A549 treated with ZK216348 at 1 μM for 4 hours (cell line): Measurements from ENCODE around the gene NMRK2. TPM values are rescaled to one million over a fixed set of nuclear protein-coding genes. Genes with fewer than 3 reads are reported as not detected.

Source experiments
- total RNA-seq: library from RNA; stranded (reverse); fragments of 200-300 nt; extraction: Qiagen RNA extraction; gene quantifications from 5 replicates; pipeline ENCODE4 v1.2.3, GENCODE V29; 2022; ENCODE audit warnings: low read depth

NMRK2 gene, protein sequence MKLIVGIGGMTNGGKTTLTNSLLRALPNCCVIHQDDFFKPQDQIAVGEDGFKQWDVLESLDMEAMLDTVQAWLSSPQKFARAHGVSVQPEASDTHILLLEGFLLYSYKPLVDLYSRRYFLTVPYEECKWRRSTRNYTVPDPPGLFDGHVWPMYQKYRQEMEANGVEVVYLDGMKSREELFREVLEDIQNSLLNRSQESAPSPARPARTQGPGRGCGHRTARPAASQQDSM
- total RNA-seq = not detected in 5 replicates

DNA sequence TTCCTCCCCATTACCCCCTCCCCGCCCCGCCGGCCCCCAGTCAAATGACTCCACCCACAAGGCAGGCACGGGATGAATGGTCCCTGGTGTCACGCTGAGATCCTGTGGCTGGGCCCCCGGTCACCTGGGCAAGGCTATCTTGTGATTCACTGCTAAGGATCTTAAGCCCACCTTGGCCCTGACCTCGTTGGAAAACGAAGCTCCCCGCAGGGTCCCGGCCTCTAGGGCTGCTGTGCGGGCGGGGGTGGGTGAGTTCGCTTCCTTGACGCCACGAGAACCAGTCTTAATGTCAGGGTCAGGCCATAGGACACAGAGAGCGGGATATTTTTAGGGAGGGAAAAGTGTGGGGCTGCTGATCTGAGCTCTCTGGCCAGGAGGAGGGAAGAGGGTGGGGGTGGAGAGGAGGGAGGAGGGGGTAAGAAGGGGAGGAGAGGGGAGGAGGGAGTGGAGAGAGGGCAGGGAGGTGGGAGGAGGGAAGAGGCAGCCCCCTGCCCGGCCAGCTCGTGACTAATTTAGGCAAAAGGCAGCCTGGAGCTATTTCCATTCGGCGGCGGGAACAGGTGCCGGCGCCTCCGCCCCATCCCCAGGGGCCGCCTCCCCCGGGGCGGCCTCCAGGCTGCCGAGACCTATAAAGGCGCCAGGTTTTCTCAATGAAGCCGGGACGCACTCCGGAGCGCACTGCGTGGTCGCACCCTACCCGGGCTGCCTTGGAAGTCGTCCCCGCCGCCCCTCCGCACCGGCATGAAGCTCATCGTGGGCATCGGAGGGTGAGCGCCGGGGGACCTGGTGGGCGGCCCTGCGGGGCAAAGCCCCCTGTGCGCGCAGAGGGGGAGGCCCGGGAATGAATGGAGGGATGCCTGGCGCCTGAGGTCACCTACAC, at the start of gene NMRK2:
Gene NMRK2 (plus strand): TSS at position 139 of the 880 bp plus-strand sequence. CDS start 603 bp downstream, at position 742.

DNA sequence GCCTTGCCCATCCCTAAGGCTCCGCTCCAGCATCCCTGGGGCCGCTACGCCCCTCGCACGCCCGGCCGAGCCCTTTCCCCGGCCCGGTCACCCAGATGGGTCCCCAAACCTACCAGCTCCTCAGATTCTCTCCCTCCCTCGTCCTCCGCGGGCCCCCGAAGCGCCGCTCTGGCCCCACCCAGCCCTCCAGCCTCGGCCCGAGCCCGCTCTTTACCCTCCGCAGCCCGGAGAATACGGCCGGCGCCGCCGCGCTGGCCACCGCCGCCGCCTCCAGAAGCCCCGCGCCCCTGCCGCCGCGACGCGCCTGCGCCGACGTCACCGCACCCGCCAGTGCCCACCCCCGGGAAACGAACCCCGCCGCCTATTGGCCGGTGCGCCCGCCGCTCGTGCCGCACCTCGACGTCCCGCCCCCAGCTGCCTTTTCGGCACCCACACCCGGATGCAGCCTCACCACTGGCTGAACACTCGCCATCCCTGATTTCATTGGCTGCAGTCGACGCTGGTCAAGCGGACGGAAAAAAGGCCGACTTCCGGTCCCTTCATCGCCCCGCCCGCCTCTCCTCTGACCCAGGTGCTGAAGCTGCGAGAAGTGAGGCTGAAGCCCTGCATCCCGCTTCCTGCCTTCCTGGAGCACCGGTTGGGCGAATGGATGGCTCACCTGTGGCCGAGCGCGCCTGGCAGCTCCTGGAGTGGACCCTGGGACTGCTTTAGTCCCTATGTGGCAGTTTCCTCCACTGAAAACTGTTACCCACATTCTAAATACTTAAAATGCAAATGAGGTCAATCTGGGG, 38.1 kb downstream of the NMRK2 start, which contains the start of gene DAPK3:
Gene DAPK3 (minus strand): TSS at position 292 of the 791 bp plus-strand sequence. CDS start 1,364 bp downstream, outside the sequence.

DNA sequence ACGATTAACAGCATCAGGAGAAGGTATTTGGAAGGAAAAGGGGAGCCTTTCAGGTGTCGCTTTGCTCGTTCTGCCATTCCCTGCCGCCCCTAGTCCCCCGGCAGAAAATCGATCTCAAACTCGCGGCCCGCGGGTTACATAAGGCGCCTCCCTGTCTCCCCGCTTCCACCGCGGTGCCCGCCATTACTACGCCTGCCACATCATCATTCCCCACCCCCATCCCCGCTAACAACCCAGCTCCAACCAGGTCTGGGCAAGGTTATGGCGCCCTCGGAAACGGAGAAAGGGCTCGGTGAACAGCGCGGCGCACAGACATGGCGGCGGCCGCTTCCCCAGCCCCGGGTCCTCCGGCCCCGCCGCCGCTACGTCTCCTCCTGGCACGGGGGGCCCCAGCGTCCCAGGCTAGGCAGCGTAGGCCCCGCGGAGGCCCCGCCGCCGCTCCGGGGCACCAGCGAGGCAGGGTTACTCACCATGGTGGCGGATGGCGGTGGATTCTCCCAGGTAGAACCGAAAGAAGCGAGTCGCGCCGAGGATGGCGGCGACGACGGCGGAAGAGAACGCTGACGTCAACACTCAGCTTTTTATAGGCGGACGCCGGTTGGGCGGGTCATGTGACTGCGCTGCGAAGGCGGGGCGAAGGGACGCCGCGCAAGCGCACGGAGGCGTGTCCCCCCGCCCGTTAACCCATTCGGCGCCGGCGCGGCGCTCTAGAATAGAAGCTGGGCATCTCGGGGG, 52.2 kb downstream of the NMRK2 start, which contains the start of gene EEF2:
Gene EEF2 (minus strand): TSS at position 556 of the 735 bp plus-strand sequence. CDS start 83 bp downstream, at position 473.

Other genes with a start within 250 kb of the NMRK2 start
- gene PIP5K1C, start 232.6 kb upstream of the NMRK2 start, total RNA-seq = 6.0 to 16.0 TPM (median 14.2 TPM) in 5 replicates
- 0.22 to 1.1 TPM (median 0.81 TPM) in 5 replicates for gene TJP3, start 224.7 kb upstream of the NMRK2 start, total RNA-seq
- 5.0 to 13.9 TPM (median 12.6 TPM) in 5 replicates for gene APBA3, start 171.4 kb upstream of the NMRK2 start, total RNA-seq
- gene MRPL54, start 170.4 kb upstream of the NMRK2 start, total RNA-seq = 52.6 to 80.6 TPM (median 66.7 TPM) in 5 replicates
- gene RAX2, start 160.8 kb upstream of the NMRK2 start, total RNA-seq = not detected in 5 replicates
- gene MATK, start 146.7 kb upstream of the NMRK2 start, total RNA-seq = 0.41 to 2.0 TPM (median 1.0 TPM) in 5 replicates
- 0.13 to 0.30 TPM (median 0.24 TPM) in 3 of 5 replicates, not detected in the others for gene ZFR2, start 64.0 kb upstream of the NMRK2 start, total RNA-seq
- gene ATCAY, start 52.4 kb upstream of the NMRK2 start, total RNA-seq = 0.04 to 0.22 TPM (median 0.12 TPM) in 4 of 5 replicates, not detected in the other
- 36.8 to 52.9 TPM (median 47.1 TPM) in 5 replicates for gene DAPK3, start 38.0 kb downstream of the NMRK2 start, total RNA-seq
- 784 to 1,088 TPM (median 1,072 TPM) in 5 replicates for gene EEF2, start 52.4 kb downstream of the NMRK2 start, total RNA-seq
- 13.4 to 17.1 TPM (median 14.3 TPM) in 5 replicates for gene PIAS4, start 74.7 kb downstream of the NMRK2 start, total RNA-seq
- 12.7 to 28.0 TPM (median 21.6 TPM) in 5 replicates for gene ZBTB7A, start 133.8 kb downstream of the NMRK2 start, total RNA-seq
- 118 to 176 TPM (median 167 TPM) in 5 replicates for gene MAP2K2, start 191.1 kb downstream of the NMRK2 start, total RNA-seq
- 0.08 to 0.39 TPM (median 0.11 TPM) in 4 of 5 replicates, not detected in the other for gene CREB3L3, start 220.6 kb downstream of the NMRK2 start, total RNA-seq
- 17.4 to 39.4 TPM (median 36.8 TPM) in 5 replicates for gene SIRT6, start 249.5 kb downstream of the NMRK2 start, total RNA-seq
- 0.16 to 0.34 TPM (median 0.31 TPM) in 5 replicates for gene ANKRD24, start 249.6 kb downstream of the NMRK2 start, total RNA-seq